ENCODE results near the gene MAMLD1. TPM values are rescaled to one million over a fixed set of nuclear protein-coding genes. Genes with fewer than 3 reads are reported as not detected.

The MAMLD1 gene
- total and polyA plus RNA-seq, 2 donors (not counting 3 experiments of a cell fraction or from before 2014, with no cell fraction given), result 2.5 to 5.6 TPM

DNA sequence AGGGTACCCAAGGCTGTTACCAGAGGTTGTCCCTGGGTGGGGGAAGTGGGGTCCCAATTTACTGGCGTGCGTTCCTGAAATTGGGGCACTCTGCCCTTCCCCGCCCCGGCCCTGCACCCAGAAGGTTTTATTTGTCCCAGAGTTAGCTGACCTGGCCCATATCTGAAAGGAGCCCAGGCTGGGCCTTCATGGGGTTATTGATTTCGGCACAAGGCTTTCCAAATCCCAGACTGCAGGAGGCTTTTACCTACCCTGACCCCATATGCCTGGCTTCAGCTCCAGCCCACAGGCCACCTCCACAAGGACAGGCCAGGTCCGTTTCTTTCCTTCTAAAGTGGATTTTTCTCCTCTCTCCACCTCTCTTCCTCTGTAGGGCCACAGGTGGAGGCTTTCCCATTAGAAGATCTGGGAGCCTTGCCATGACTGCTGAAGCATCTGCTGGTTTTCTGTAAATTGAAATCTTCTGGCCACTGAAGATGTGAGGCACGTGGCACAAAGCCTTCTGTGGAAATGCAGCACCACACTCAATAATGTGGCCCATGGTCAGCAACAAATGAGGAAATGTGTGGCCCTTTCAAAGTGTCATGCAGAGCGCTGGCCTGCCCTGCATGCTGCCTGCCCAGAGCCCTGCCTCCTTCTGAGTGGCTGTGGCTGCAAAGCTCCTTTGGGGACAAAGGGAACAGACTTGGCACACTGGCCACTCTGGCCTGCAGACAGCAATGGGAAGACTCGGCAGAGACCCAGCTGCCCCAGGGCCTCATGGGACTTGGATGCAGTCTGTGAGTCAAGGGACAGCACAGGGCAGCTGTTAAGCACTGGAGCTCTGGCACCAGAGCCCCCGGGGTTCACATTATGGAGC is 162.2 kb downstream of the MAMLD1 start:
- Histone ChIP-seq H3K36me3 (ENCODE audit: control insufficient read depth in 2 of 2, extremely low read depth in 1 of 2, insufficient read depth in 2 of 2, low read length in 2 of 2) (no peaks in the 10 kb centered on the region), H3K9me1 (replicated peaks; ENCODE audit: control insufficient read depth, extremely low read depth, insufficient read depth, low read length) (no peaks in the 10 kb centered on the region), H3K79me2 (ENCODE audit: control insufficient read depth, insufficient read depth, low read length) (no peaks in the 10 kb centered on the region), H3K4me1 (ENCODE audit: control insufficient read depth, extremely low read depth, insufficient read depth, low read length) (peaks cover 7% of the 10 kb centered on the region), H3K27me3 (ENCODE audit: control insufficient read depth in 2 of 2, insufficient read depth in 2 of 2, low read length in 2 of 2) (no peaks in the 10 kb centered on the region), H4K20me1 (replicated peaks; ENCODE audit: control insufficient read depth, extremely low read depth, insufficient read depth, low read length) (no peaks in the 10 kb centered on the region), H3K27ac (ENCODE audit: insufficient read depth, low read depth, low read length) (no peak overlapping the region), H2AFZ (ENCODE audit: low read depth, low read length) (no peak overlapping the region), H3K4me3 (replicated peaks in 1 of 3; ENCODE audit: insufficient read depth in 1 of 3, low read depth in 1 of 3, low read length in 3 of 3) (no peak overlapping the region), H3K9ac (replicated peaks; ENCODE audit: extremely low read depth, insufficient read depth, low read length) (no peak overlapping the region), H3K4me2 (ENCODE audit: insufficient read depth, low read length) (no peak overlapping the region), H3K9me3 (replicated peaks; ENCODE audit: control insufficient read depth, insufficient read depth, low read length) (no peaks in the 10 kb centered on the region)
- ChIA-PET CTCF (no interaction called here), POLR2A (no interaction called here)
- BruUV-seq (replicated peaks), result no TSS peak
- dilution Hi-C loops (cut with MboI; ENCODE audit: extremely low pct_ligation_motif_present, low sequenced_read_pairs), result no loop called here
- no peak for FAIRE-seq
- intact Hi-C loops (cut with micrococcal nuclease), result no loop called here
- DNase-seq (ENCODE audit: low read depth, low spot score), result no peak
- no peak for TF ChIP-seq MYC (IDR thresholded peaks at IDR 0.05; ENCODE audit: low read depth, low read length)
- TF ChIP-seq FOS (IDR thresholded peaks at IDR 0.05; ENCODE audit: borderline replicate concordance, insufficient read depth, low read length), result no peak
- TF ChIP-seq JUN (IDR thresholded peaks at IDR 0.05; ENCODE audit: borderline replicate concordance, insufficient read depth, insufficient read length, low read depth), result no peak
- TF ChIP-seq EZH2 (IDR thresholded peaks at IDR 0.05; ENCODE audit: borderline replicate concordance, low read depth, low read length, severe bottlenecking), result no peak
- TF ChIP-seq GATA2 (IDR thresholded peaks at IDR 0.05; ENCODE audit: insufficient read depth, insufficient read length, low read depth, low read length), result no peak
- TF ChIP-seq POLR2AphosphoS5 (IDR thresholded peaks at IDR 0.05; ENCODE audit: insufficient read depth, low read depth, low read length), result no peak
- no peak for TF ChIP-seq MAX (IDR thresholded peaks at IDR 0.05; ENCODE audit: insufficient read depth, insufficient read length)
- TF ChIP-seq, protein P1, sequence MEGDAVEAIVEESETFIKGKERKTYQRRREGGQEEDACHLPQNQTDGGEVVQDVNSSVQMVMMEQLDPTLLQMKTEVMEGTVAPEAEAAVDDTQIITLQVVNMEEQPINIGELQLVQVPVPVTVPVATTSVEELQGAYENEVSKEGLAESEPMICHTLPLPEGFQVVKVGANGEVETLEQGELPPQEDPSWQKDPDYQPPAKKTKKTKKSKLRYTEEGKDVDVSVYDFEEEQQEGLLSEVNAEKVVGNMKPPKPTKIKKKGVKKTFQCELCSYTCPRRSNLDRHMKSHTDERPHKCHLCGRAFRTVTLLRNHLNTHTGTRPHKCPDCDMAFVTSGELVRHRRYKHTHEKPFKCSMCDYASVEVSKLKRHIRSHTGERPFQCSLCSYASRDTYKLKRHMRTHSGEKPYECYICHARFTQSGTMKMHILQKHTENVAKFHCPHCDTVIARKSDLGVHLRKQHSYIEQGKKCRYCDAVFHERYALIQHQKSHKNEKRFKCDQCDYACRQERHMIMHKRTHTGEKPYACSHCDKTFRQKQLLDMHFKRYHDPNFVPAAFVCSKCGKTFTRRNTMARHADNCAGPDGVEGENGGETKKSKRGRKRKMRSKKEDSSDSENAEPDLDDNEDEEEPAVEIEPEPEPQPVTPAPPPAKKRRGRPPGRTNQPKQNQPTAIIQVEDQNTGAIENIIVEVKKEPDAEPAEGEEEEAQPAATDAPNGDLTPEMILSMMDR (IDR thresholded peaks at IDR 0.05; ENCODE audit: extremely low read depth in 1 of 2, insufficient read depth in 1 of 2, low read depth in 1 of 2, low read length in 2 of 2), result no peak
- TF ChIP-seq POLR2A (IDR thresholded peaks at IDR 0.05; ENCODE audit: low read depth, low read length), result no peak

All from endothelial cell of umbilical vein (primary cell).